H9 (cell line): Measurements from ENCODE around the gene TSPAN11. TPM values are rescaled to one million over a fixed set of nuclear protein-coding genes. Genes with fewer than 3 reads are reported as not detected.

ENCODE experiments used
- DNase-seq: peaks from one replicate; pipeline ENCODE4 v3.0.0-alpha.2; 2017
- H2AFZ ChIP-seq: one replicate; pipeline ENCODE4 v1.6.1; 2013; ENCODE audit warnings: mild to moderate bottlenecking, low read length, control low read depth, moderate library complexity
- H2AK5ac ChIP-seq: 2 replicates; pipeline ENCODE4 v1.6.1; 2013; ENCODE audit warnings: low read length, control low read depth, mixed read lengths; ENCODE audit not compliant: insufficient read length
- H2BK120ac ChIP-seq: one replicate; pipeline ENCODE4 v1.6.1; 2013; ENCODE audit warnings: low read depth, mild to moderate bottlenecking, low read length, control low read depth, inconsistent platforms; ENCODE audit not compliant: poor library complexity, severe bottlenecking
- H2BK12ac ChIP-seq: 2 replicates; pipeline ENCODE4 v1.6.1; 2013; ENCODE audit warnings: low read length, control low read depth, mixed read lengths, low read depth; ENCODE audit not compliant: insufficient read length
- H2BK15ac ChIP-seq: 2 replicates; pipeline ENCODE4 v1.6.1; 2013; ENCODE audit warnings: low read depth, low read length, control low read depth
- H2BK20ac ChIP-seq: one replicate; pipeline ENCODE4 v1.6.1; 2013; ENCODE audit warnings: low read depth, mild to moderate bottlenecking, low read length, control low read depth, inconsistent platforms; ENCODE audit not compliant: poor library complexity, severe bottlenecking
- H2BK5ac ChIP-seq: 2 replicates; pipeline ENCODE4 v1.6.1; 2013; ENCODE audit warnings: low read length, control low read depth, mixed read lengths; ENCODE audit not compliant: insufficient read length
- H3K14ac ChIP-seq: 2 replicates; pipeline ENCODE4 v1.6.1; 2013; ENCODE audit warnings: low read length, control low read depth; ENCODE audit not compliant: insufficient read depth
- H3K18ac ChIP-seq: 2 replicates; pipeline ENCODE4 v1.6.1; 2013; ENCODE audit warnings: low read depth, mild to moderate bottlenecking, mixed read lengths, low read length, control low read depth; ENCODE audit not compliant: insufficient read length
- H3K23ac ChIP-seq: 2 replicates; pipeline ENCODE4 v1.6.1; 2013; ENCODE audit warnings: low read length, control low read depth, mixed read lengths, low read depth; ENCODE audit not compliant: insufficient read length
- H3K23me2 ChIP-seq: 2 replicates; pipeline ENCODE4 v1.6.1; 2013; ENCODE audit warnings: low read depth, mild to moderate bottlenecking, mixed read lengths, low read length, control low read depth; ENCODE audit not compliant: insufficient read length, poor library complexity, severe bottlenecking
- H3K27ac ChIP-seq: 2 replicates; pipeline ENCODE4 v1.5.1; 2013; ENCODE audit warnings: low read length, control low read depth, mixed read lengths, low read depth; ENCODE audit not compliant: insufficient read length
- H3K27me3 ChIP-seq: 2 replicates; pipeline ENCODE4 v1.6.1; 2013; ENCODE audit warnings: low read length, control low read depth, inconsistent platforms; ENCODE audit not compliant: insufficient read depth
- H3K4ac ChIP-seq: 2 replicates; pipeline ENCODE4 v1.6.1; 2013; ENCODE audit warnings: low read depth, mild to moderate bottlenecking, control low read depth, inconsistent platforms, low read length, moderate library complexity
- H3K4me1 ChIP-seq: 2 replicates; pipeline ENCODE4 v1.6.1; 2013; ENCODE audit warnings: low read length, control low read depth, inconsistent platforms; ENCODE audit not compliant: insufficient read depth
- H3K4me2 ChIP-seq: 2 replicates; pipeline ENCODE4 v1.6.1; 2013; ENCODE audit warnings: low read length, control low read depth, mixed read lengths; ENCODE audit not compliant: insufficient read length, insufficient read depth
- H3K56ac ChIP-seq: 2 replicates; pipeline ENCODE4 v1.6.1; 2013; ENCODE audit warnings: low read depth, mild to moderate bottlenecking, mixed read lengths, low read length, control low read depth; ENCODE audit not compliant: insufficient read length
- H3K79me1 ChIP-seq: 2 replicates; pipeline ENCODE4 v1.6.1; 2013; ENCODE audit warnings: low read depth, mild to moderate bottlenecking, moderate library complexity, low read length, control low read depth, inconsistent platforms; ENCODE audit not compliant: insufficient read depth, poor library complexity, severe bottlenecking
- H3K79me2 ChIP-seq: 2 replicates; pipeline ENCODE4 v1.6.1; 2013; ENCODE audit warnings: low read length, control low read depth, inconsistent platforms; ENCODE audit not compliant: insufficient read depth
- H3K9ac ChIP-seq: 2 replicates; pipeline ENCODE4 v1.6.1; 2013; ENCODE audit warnings: low read length, control low read depth, mixed read lengths; ENCODE audit not compliant: insufficient read length; ENCODE audit errors: extremely low read depth
- H3K9me3 ChIP-seq: one replicate; pipeline ENCODE4 v1.6.1; 2013; ENCODE audit warnings: low read depth, low read length, inconsistent platforms; ENCODE audit not compliant: control insufficient read depth
- H3T11ph ChIP-seq: one replicate; pipeline ENCODE4 v1.6.1; 2013; ENCODE audit warnings: mild to moderate bottlenecking, low read length, control low read depth, inconsistent platforms
- H4K20me1 ChIP-seq: one replicate; pipeline ENCODE4 v1.6.1; 2013; ENCODE audit not compliant: control insufficient read depth, insufficient read length, insufficient read depth
- H4K5ac ChIP-seq: 2 replicates; pipeline ENCODE4 v1.6.1; 2013; ENCODE audit warnings: low read depth, mild to moderate bottlenecking, mixed read lengths, low read length, control low read depth; ENCODE audit not compliant: insufficient read length
- H4K8ac ChIP-seq: replicated peaks from 2 replicates; pipeline ENCODE4 v1.6.1; 2013; ENCODE audit warnings: low read length, control low read depth, mixed read lengths, low read depth; ENCODE audit not compliant: insufficient read length
- H4K91ac ChIP-seq: 2 replicates; pipeline ENCODE4 v1.6.1; 2013; ENCODE audit warnings: low read depth, mild to moderate bottlenecking, moderate library complexity, mixed read lengths, low read length, control low read depth; ENCODE audit not compliant: insufficient read length
- H3K27ac Mint-ChIP-seq, 3 experiments: 2 replicates in 2 of 3; 3 replicates in 1 of 3; pipeline ENCODE4 v1.8.0; 2020 to 2021; ENCODE audit warnings: mixed read lengths in 3 of 3, mild to moderate bottlenecking in 1 of 3, moderate library complexity in 1 of 3
- H3K27me3 Mint-ChIP-seq: 2 replicates; pipeline ENCODE4 v1.8.0; 2021; ENCODE audit warnings: low read depth, mild to moderate bottlenecking, moderate library complexity, mixed read lengths
- H3K36me3 Mint-ChIP-seq, 3 experiments: 2 replicates in 2 of 3; 3 replicates in 1 of 3; pipeline ENCODE4 v1.8.0; 2020 to 2021; ENCODE audit warnings: low read depth in 3 of 3, mixed read lengths in 3 of 3; ENCODE audit not compliant: insufficient read depth in 1 of 3
- H3K4me1 Mint-ChIP-seq, 2 experiments: 2 replicates each; pipeline ENCODE4 v1.8.0; 2020; ENCODE audit warnings: mixed read lengths in 2 of 2
- H3K4me3 Mint-ChIP-seq, 2 experiments: 2 replicates in 1 of 2; 3 replicates in 1 of 2; pipeline ENCODE4 v1.8.0; 2020 to 2021; ENCODE audit warnings: mild to moderate bottlenecking in 2 of 2, mixed read lengths in 2 of 2, moderate library complexity in 1 of 2
- H3K9me3 Mint-ChIP-seq, 2 experiments: 2 replicates in 1 of 2; 3 replicates in 1 of 2; pipeline ENCODE4 v1.8.0; 2020; ENCODE audit warnings: mild to moderate bottlenecking in 2 of 2, mixed read lengths in 2 of 2, moderate library complexity in 1 of 2
- CTCF ChIP-seq: fragments of 200-600 bp; sonication (generic); conservative IDR thresholded peaks from 3 replicates; pipeline ENCODE4 v1.8.0; 2021; ENCODE audit warnings: antibody characterized with exemption, mild to moderate bottlenecking
- WGBS: extraction: QIAGEN DNeasy Blood & Tissue Kit; methylation state at CpG from one replicate; pipeline ENCODE4 v1.1.7; 2013; ENCODE audit warnings: missing lambda C conversion rate, low lambda C conversion rate, mixed read lengths; ENCODE audit not compliant: insufficient read length; ENCODE audit errors: extremely low coverage; 5-methylcytosine and 5-hydroxymethylcytosine counted together
- total RNA-seq: library from RNA; stranded (reverse); gene quantifications from 2 replicates; pipeline ENCODE4 v1.2.1, GENCODE V29; 2021

The TSPAN11 gene
- total RNA-seq, 1 experiment from 2014 or later, result 4.2 TPM

GRCh38 chr12:31009976-31010375 is 83.4 kb downstream of the TSPAN11 start:
- no peak overlapping the region for H3K56ac ChIP-seq
- WGBS, result no CpG with 5 or more reads among the region's 4 CpGs
- no peak for TF ChIP-seq CTCF
- no peaks in the 10 kb centered on the region for H3K79me2 ChIP-seq
- no peak overlapping the region for H2AFZ ChIP-seq
- H2BK5ac ChIP-seq, result no peak overlapping the region
- H3K4ac ChIP-seq, result no peak overlapping the region
- no peak overlapping the region for H3K4me3 Mint-ChIP-seq
- no peaks in the 10 kb centered on the region for H4K20me1 ChIP-seq
- no peaks in the 10 kb centered on the region; a peak in 1 of 7 replicates for H3K36me3 Mint-ChIP-seq
- H3K9me3 Mint-ChIP-seq, result no peaks in the 10 kb centered on the region
- H3K27ac ChIP-seq, result no peak overlapping the region
- no peak overlapping the region for H3K14ac ChIP-seq
- H2BK120ac ChIP-seq, result no peak overlapping the region
- no peak overlapping the region for H2BK20ac ChIP-seq
- no peak overlapping the region for H4K5ac ChIP-seq
- H3K4me1 ChIP-seq, result no peaks in the 10 kb centered on the region
- no peak overlapping the region for H3K23ac ChIP-seq
- H4K8ac ChIP-seq, result no peak overlapping the region
- no peak overlapping the region for H4K91ac ChIP-seq
- H3T11ph ChIP-seq, result no peak overlapping the region
- no peak overlapping the region for H2BK15ac ChIP-seq
- H3K23me2 ChIP-seq, result no peaks in the 10 kb centered on the region
- peaks cover 4% of the 10 kb centered on the region; the same call in 1 of the 2 replicates for H3K27me3 Mint-ChIP-seq
- H3K9me3 ChIP-seq, result no peaks in the 10 kb centered on the region
- no peaks in the 10 kb centered on the region for H3K79me1 ChIP-seq
- no peaks in the 10 kb centered on the region for H3K27me3 ChIP-seq
- no peak overlapping the region for H2AK5ac ChIP-seq
- no peak overlapping the region for H3K4me2 ChIP-seq
- H3K9ac ChIP-seq, result no peak overlapping the region
- DNase-seq, result no peak
- no peak overlapping the region for H3K18ac ChIP-seq
- no peak overlapping the region for H3K27ac Mint-ChIP-seq
- H2BK12ac ChIP-seq, result no peak overlapping the region
- peaks cover 4 to 5% of the 10 kb centered on the region in 2 experiments for H3K4me1 Mint-ChIP-seq
